ENCODE data around the gene S100A5. TPM values are rescaled to one million over a fixed set of nuclear protein-coding genes. Genes with fewer than 3 reads are reported as not detected.

The S100A5 gene
- total RNA-seq, 1 experiment from 2014 or later: not detected

GRCh38 chr1:153539395-153540093 lies 1.2 kb downstream of the S100A5 start:
- H3K27me3 Mint-ChIP-seq (ENCODE audit: low read depth): peaks cover 3% of the 10 kb centered on the region

More at GRCh38 chr1:153539395-153540093, 1.2 kb downstream of the S100A5 start:
- H2BK12ac ChIP-seq (ENCODE audit: insufficient read length, low read depth, low read length): no peak overlapping the region
- H3K4ac ChIP-seq (ENCODE audit: low read depth, low read length): no peak overlapping the region
- Mint-ChIP-seq H3K4me3 (no peak overlapping the region), H3K36me3 (ENCODE audit: insufficient read depth in 1 of 3, low read depth in 3 of 3) (no peaks in the 10 kb centered on the region; a peak in 1 of 7 replicates), H3K9me3 (no peaks in the 10 kb centered on the region), H3K27ac (no peak overlapping the region), H3K4me1 (peaks cover 17 to 32% of the 10 kb centered on the region in 2 experiments)
- peaks cover 5% of the 10 kb centered on the region; the same call in 1 of the 2 replicates for H3K4me1 ChIP-seq (ENCODE audit: insufficient read depth, low read length)
- H2AFZ ChIP-seq (ENCODE audit: low read length): no peak overlapping the region
- H2BK120ac ChIP-seq (ENCODE audit: low read depth, low read length, poor library complexity, severe bottlenecking): no peak overlapping the region
- H3K23me2 ChIP-seq (ENCODE audit: insufficient read length, low read depth, low read length, poor library complexity, severe bottlenecking): no peaks in the 10 kb centered on the region
- no peak overlapping the region for H3K9ac ChIP-seq (ENCODE audit: extremely low read depth, insufficient read length, low read length)
- H3K56ac ChIP-seq (ENCODE audit: insufficient read length, low read depth, low read length): no peak overlapping the region
- H3K23ac ChIP-seq (ENCODE audit: insufficient read length, low read depth, low read length): no peak overlapping the region
- no peaks in the 10 kb centered on the region for H3K79me1 ChIP-seq (ENCODE audit: insufficient read depth, low read depth, low read length, poor library complexity, severe bottlenecking)
- H3K14ac ChIP-seq (ENCODE audit: insufficient read depth, low read length): no peak overlapping the region
- H3K27me3 ChIP-seq (ENCODE audit: insufficient read depth, low read length): no peaks in the 10 kb centered on the region; the same call in 1 of the 2 replicates
- no peak overlapping the region for H4K5ac ChIP-seq (ENCODE audit: insufficient read length, low read depth, low read length)
- H4K91ac ChIP-seq (ENCODE audit: insufficient read length, low read depth, low read length): no peak overlapping the region
- no peaks in the 10 kb centered on the region for H3K79me2 ChIP-seq (ENCODE audit: insufficient read depth, low read length)
- no peak overlapping the region for H2BK5ac ChIP-seq (ENCODE audit: insufficient read length, low read length)
- H3K4me2 ChIP-seq (ENCODE audit: insufficient read depth, insufficient read length, low read length): no peak overlapping the region
- H4K8ac ChIP-seq (replicated peaks; ENCODE audit: insufficient read length, low read depth, low read length): no peak overlapping the region
- no peak for TF ChIP-seq CTCF (conservative IDR thresholded peaks at IDR 0.05)
- H2BK15ac ChIP-seq (ENCODE audit: low read depth, low read length): no peak overlapping the region
- H4K20me1 ChIP-seq (ENCODE audit: control insufficient read depth, insufficient read depth, insufficient read length): no peaks in the 10 kb centered on the region
- no peak overlapping the region for H2BK20ac ChIP-seq (ENCODE audit: low read depth, low read length, poor library complexity, severe bottlenecking)
- no peak overlapping the region for H2AK5ac ChIP-seq (ENCODE audit: insufficient read length, low read length)
- no peak overlapping the region for H3K27ac ChIP-seq (ENCODE audit: insufficient read length, low read depth, low read length)
- H3T11ph ChIP-seq (ENCODE audit: low read length): no peak overlapping the region
- no peak overlapping the region for H3K18ac ChIP-seq (ENCODE audit: insufficient read length, low read depth, low read length)
- no peaks in the 10 kb centered on the region for H3K9me3 ChIP-seq (ENCODE audit: control insufficient read depth, low read depth, low read length)
- no peak for DNase-seq
- no CpG with 5 or more reads among the region's 4 CpGs for WGBS (ENCODE audit: extremely low coverage, insufficient read length, low lambda C conversion rate)
